OCI-M2 (cell line): ENCODE results near the gene RNF130.

Source experiments
- DNase-seq: peaks from one replicate; lab custom pipeline; 2025; ENCODE audit not compliant: unreplicated experiment; lab: John Stamatoyannopoulos, UW

The RNF130 gene

GRCh38 chr5:180086816-180087399, 15.3 kb upstream of the RNF130 start:
- no peak for DNase-seq

GRCh38 chr5:180085837-180086236, 14.3 kb upstream of the RNF130 start:
- DNase-seq: no peak

GRCh38 chr5:180084638-180085561, 13.3 kb upstream of the RNF130 start:
- DNase-seq: no peak

GRCh38 chr5:180083529-180084060, 12.0 kb upstream of the RNF130 start:
- no peak for DNase-seq

- DNase-seq: no peak
These were observed 11.3 kb upstream of the RNF130 start for GRCh38 chr5:180082633-180083420.

- no peak for DNase-seq
These were observed 9.9 kb upstream of the RNF130 start for GRCh38 chr5:180081481-180081880.

GRCh38 chr5:180080486-180081280, 9.1 kb upstream of the RNF130 start:
- no peak for DNase-seq

- DNase-seq: no peak
These were observed 8.3 kb upstream of the RNF130 start for GRCh38 chr5:180079702-180080466.

GRCh38 chr5:180078348-180078747, 6.8 kb upstream of the RNF130 start:
- DNase-seq: no peak

GRCh38 chr5:180077594-180078284, 6.2 kb upstream of the RNF130 start:
- no peak for DNase-seq

GRCh38 chr5:180075703-180076102, 4.1 kb upstream of the RNF130 start:
- DNase-seq: no peak

- no peak for DNase-seq
These were observed 2.9 kb upstream of the RNF130 start for GRCh38 chr5:180074462-180074861.

GRCh38 chr5:180072556-180072955, 997 bp upstream of the RNF130 start:
- no peak for DNase-seq

GRCh38 chr5:180072256-180072548, 643 bp upstream of the RNF130 start:
- DNase-seq: no peak

GRCh38 chr5:180070756-180071530, 616 bp downstream of the RNF130 start:
- DNase-seq: no peak

GRCh38 chr5:180069589-180070247, 1.8 kb downstream of the RNF130 start:
- no peak for DNase-seq

- no peak for DNase-seq
These were observed 3.0 kb downstream of the RNF130 start for GRCh38 chr5:180068519-180069090.

GRCh38 chr5:180067986-180068385, 3.6 kb downstream of the RNF130 start:
- DNase-seq: no peak
